ENCODE results near the gene SPTBN1. TPM values are rescaled to one million over a fixed set of nuclear protein-coding genes. Genes with fewer than 3 reads are reported as not detected.

SPTBN1 gene
- total RNA-seq (100 to 1,000 TPM; 177 to 190 TPM), polyA plus RNA-seq (10 to 100 TPM; 15.9 to 80.4 (median 42.8) TPM), total RNA-seq (194 to 1,016 (median 796) reads per million in 6 experiments)

DNA sequence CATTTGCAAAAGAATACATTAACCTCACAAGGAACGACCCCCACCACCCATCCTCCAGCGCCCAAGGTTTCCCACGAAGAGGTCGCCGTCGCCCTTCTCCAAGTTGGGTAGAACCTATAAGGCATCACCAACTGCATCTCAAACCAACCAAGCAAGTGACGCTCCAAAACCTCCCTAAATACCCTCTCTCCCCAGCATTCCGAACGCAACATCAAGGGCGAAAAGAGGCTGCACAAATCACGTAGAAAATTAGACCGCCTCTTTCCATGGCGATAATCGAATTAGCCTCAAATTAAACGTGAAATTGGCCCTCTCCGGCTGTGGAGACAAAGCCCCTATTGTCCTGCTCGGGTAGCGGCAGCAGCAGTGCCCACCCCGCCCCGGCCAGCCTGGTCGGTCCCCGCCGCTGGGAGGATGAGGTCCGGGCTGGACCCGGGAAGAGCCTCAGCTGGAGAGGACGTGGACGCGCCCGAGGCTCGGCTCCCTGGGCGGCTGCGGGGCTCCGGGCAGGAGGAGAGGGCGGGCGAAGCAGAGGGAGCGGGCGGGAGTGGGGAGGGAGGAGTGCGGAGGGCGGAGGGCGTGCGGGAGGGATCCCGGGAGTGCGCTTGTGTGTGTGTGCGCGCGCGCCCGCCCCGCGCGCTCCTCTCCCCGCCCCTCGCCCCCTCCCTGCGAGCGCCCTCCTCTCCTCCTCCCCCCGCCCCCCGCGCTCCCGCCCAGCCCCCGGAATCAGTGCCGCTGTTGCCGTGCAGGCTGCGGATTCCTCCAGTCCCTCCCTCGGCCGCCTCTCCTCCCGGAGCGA is at the start of gene SPTBN1:
Gene SPTBN1 (plus strand): TSS at position 765 of the 799 bp plus-strand sequence. CDS start 70,092 bp downstream, outside the sequence.
- peak; percentile 43 to 49 for ATAC-seq
- Mint-ChIP-seq H3K27me3 (peaks cover 35 to 57% (median 44%) of the 10 kb centered on the region in 5 donors), H3K36me3 (no peaks in the 10 kb centered on the region), H3K27ac (no peak within 1 kb of the TSS), H3K9me3 (peaks cover 0 to 3% (median 0%) of the 10 kb centered on the region in 9 donors), H3K4me3 (peak within 1 kb of the TSS; percentile 80 to 94 (median 88)), H3K4me1 (peaks cover 9 to 24% (median 20%) of the 10 kb centered on the region in 4 donors)
- POLR2A ChIA-PET, result no interaction called here
- DNase-seq, result peak in 4 of 10 donors; percentile 15 to 33 (median 21)

DNA sequence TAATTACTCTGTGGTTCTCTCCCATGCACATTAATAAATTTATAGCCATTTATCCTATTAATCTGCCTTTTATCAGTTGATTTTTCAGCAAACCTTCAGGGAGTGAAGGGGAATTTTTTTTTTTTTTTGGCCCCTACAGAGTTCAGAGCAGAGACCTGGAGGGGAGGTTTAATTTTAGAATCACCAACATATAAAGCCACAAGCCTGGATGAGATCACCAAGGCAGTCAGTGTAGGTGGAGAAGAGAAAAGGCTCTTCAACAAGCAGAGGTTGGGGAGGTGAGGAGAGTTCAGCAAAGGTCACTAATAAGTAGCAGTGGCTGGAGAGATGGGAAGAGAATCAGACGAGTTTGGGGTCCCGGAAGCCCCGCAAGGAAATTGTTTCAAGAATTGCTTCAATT is 48.4 kb upstream of the SPTBN1 start:
- Mint-ChIP-seq H3K9me3 (no peaks in the 10 kb centered on the region), H3K27ac (no peak overlapping the region), H3K36me3 (no peaks in the 10 kb centered on the region), H3K4me3 (no peak overlapping the region), H3K4me1 (peaks cover 0 to 9% (median 5%) of the 10 kb centered on the region in 4 donors), H3K27me3 (peaks cover 3 to 37% (median 15%) of the 10 kb centered on the region in 5 donors)
- DNase-seq (no peak), ATAC-seq (no peak)
- POLR2A ChIA-PET, result no interaction called here

- no peak for DNase-seq
- peaks cover 3 to 36% (median 15%) of the 10 kb centered on the region in 5 donors for H3K27me3 Mint-ChIP-seq
- H3K36me3 Mint-ChIP-seq, result no peaks in the 10 kb centered on the region
- H3K4me1 Mint-ChIP-seq, result peaks cover 0 to 9% (median 5%) of the 10 kb centered on the region in 4 donors
- no peak overlapping the region for H3K27ac Mint-ChIP-seq
- H3K4me3 Mint-ChIP-seq, result no peak overlapping the region
- no peaks in the 10 kb centered on the region for H3K9me3 Mint-ChIP-seq
- ATAC-seq, result no peak
- POLR2A ChIA-PET, result no interaction called here
These were observed 47.8 kb upstream of the SPTBN1 start for GRCh38 chr2:54408288-54408687.

- ATAC-seq (no peak), DNase-seq (no peak)
- POLR2A ChIA-PET, result no interaction called here
- H3K4me3 Mint-ChIP-seq, result no peak overlapping the region
- no peaks in the 10 kb centered on the region for H3K9me3 Mint-ChIP-seq
- no peaks in the 10 kb centered on the region for H3K36me3 Mint-ChIP-seq
- peaks cover 3 to 35% (median 15%) of the 10 kb centered on the region in 5 donors for H3K27me3 Mint-ChIP-seq
- peak overlapping the region in 2 of 10 donors; percentile 11 to 69 for H3K27ac Mint-ChIP-seq
- H3K4me1 Mint-ChIP-seq, result peaks cover 0 to 2% (median under 1%) of the 10 kb centered on the region in 4 donors
These were observed 46.4 kb upstream of the SPTBN1 start for GRCh38 chr2:54409752-54410151.

GRCh38 chr2:54411801-54412354 is 44.2 kb upstream of the SPTBN1 start:
- Mint-ChIP-seq H3K36me3 (no peaks in the 10 kb centered on the region), H3K9me3 (no peaks in the 10 kb centered on the region), H3K27me3 (peaks cover 5 to 42% (median 15%) of the 10 kb centered on the region in 5 donors), H3K27ac (no peak overlapping the region), H3K4me3 (no peak overlapping the region), H3K4me1 (no peaks in the 10 kb centered on the region)
- ATAC-seq (no peak), DNase-seq (no peak)
- POLR2A ChIA-PET, result no interaction called here

GRCh38 chr2:54416166-54416813 is 39.8 kb upstream of the SPTBN1 start:
- Mint-ChIP-seq H3K27ac (no peak overlapping the region), H3K27me3 (peaks cover 5 to 19% (median 7%) of the 10 kb centered on the region in 5 donors), H3K4me1 (peaks cover 0 to 11% (median 2%) of the 10 kb centered on the region in 4 donors), H3K36me3 (no peaks in the 10 kb centered on the region), H3K4me3 (no peak overlapping the region), H3K9me3 (no peaks in the 10 kb centered on the region)
- ATAC-seq (no peak), DNase-seq (no peak)
- POLR2A ChIA-PET, result no interaction called here

- Mint-ChIP-seq H3K36me3 (no peaks in the 10 kb centered on the region), H3K9me3 (no peaks in the 10 kb centered on the region), H3K4me1 (peaks cover 6 to 18% (median 7%) of the 10 kb centered on the region in 4 donors), H3K27ac (no peak overlapping the region), H3K4me3 (no peak overlapping the region), H3K27me3 (peaks cover under 1 to 13% (median 4%) of the 10 kb centered on the region in 5 donors)
- DNase-seq (no peak), ATAC-seq (no peak)
- POLR2A ChIA-PET, result no interaction called here
These were observed 39.2 kb upstream of the SPTBN1 start for GRCh38 chr2:54416938-54417337.

- Mint-ChIP-seq H3K4me3 (no peak overlapping the region), H3K4me1 (peaks cover 11 to 24% (median 13%) of the 10 kb centered on the region in 4 donors), H3K9me3 (peaks cover 0 to 4% (median 3%) of the 10 kb centered on the region in 9 donors), H3K27me3 (peaks cover 0 to 11% (median 4%) of the 10 kb centered on the region in 5 donors), H3K27ac (no peak overlapping the region), H3K36me3 (peaks cover 0 to 3% (median 0%) of the 10 kb centered on the region in 3 donors)
- POLR2A ChIA-PET, result no interaction called here
- DNase-seq (no peak), ATAC-seq (no peak)
These were observed 38.5 kb upstream of the SPTBN1 start for GRCh38 chr2:54417577-54417976.

GRCh38 chr2:54419388-54419787 is 36.7 kb upstream of the SPTBN1 start:
- Mint-ChIP-seq H3K27me3 (peaks cover 0 to 11% (median 4%) of the 10 kb centered on the region in 5 donors), H3K36me3 (peaks cover 0 to 7% (median 0%) of the 10 kb centered on the region in 3 donors), H3K9me3 (peaks cover 0 to 10% (median 4%) of the 10 kb centered on the region in 9 donors), H3K4me3 (no peak overlapping the region), H3K27ac (no peak overlapping the region), H3K4me1 (peaks cover 11 to 24% (median 18%) of the 10 kb centered on the region in 4 donors)
- ATAC-seq (no peak), DNase-seq (no peak)
- POLR2A ChIA-PET, result no interaction called here

GRCh38 chr2:54419855-54420523 is 36.1 kb upstream of the SPTBN1 start:
- peaks cover 0 to 7% (median 4%) of the 10 kb centered on the region in 5 donors for H3K27me3 Mint-ChIP-seq
- H3K36me3 Mint-ChIP-seq, result peaks cover 0 to 7% (median 0%) of the 10 kb centered on the region in 3 donors
- no peak overlapping the region for H3K27ac Mint-ChIP-seq
- peaks cover 0 to 10% (median 4%) of the 10 kb centered on the region in 9 donors for H3K9me3 Mint-ChIP-seq
- DNase-seq, result no peak
- no peak for ATAC-seq
- H3K4me3 Mint-ChIP-seq, result no peak overlapping the region
- peaks cover 11 to 24% (median 18%) of the 10 kb centered on the region in 4 donors for H3K4me1 Mint-ChIP-seq
- POLR2A ChIA-PET, result no interaction called here

GRCh38 chr2:54420524-54421172 is 35.5 kb upstream of the SPTBN1 start:
- peaks cover 11 to 24% (median 18%) of the 10 kb centered on the region in 4 donors for H3K4me1 Mint-ChIP-seq
- peaks cover 0 to 5% (median 4%) of the 10 kb centered on the region in 5 donors for H3K27me3 Mint-ChIP-seq
- peaks cover 0 to 7% (median 0%) of the 10 kb centered on the region in 3 donors for H3K36me3 Mint-ChIP-seq
- ATAC-seq (no peak), DNase-seq (no peak)
- H3K9me3 Mint-ChIP-seq, result peaks cover 0 to 10% (median 4%) of the 10 kb centered on the region in 9 donors
- peak overlapping the region in 1 of 10 donors; percentile 28 for H3K27ac Mint-ChIP-seq
- POLR2A ChIA-PET, result no interaction called here
- peak overlapping the region in 5 of 10 donors; percentile 4 to 73 (median 46) for H3K4me3 Mint-ChIP-seq
